ENCODE measurements around the gene MMP12.

Gene MMP12

DNA sequence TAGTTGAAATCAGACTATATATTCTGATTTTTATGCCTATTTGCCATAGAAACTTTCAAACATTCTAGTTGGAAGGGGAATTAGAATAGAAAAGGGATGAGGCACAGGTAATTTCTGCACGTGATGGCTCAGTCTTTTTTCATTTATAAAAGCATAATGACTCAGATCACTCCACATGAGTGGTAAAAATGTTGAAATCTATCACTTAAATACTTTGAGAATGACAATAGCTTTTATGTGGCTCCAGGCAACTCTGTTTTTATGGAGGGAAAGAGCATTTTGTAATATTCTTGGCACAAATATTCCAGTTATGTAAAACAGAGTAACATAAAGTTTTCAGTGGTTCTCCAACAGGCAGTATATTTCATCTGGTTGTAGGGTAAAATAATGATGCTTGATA, 25.5 kb downstream of the MMP12 start:
- FAIRE-seq, result no peak

DNA sequence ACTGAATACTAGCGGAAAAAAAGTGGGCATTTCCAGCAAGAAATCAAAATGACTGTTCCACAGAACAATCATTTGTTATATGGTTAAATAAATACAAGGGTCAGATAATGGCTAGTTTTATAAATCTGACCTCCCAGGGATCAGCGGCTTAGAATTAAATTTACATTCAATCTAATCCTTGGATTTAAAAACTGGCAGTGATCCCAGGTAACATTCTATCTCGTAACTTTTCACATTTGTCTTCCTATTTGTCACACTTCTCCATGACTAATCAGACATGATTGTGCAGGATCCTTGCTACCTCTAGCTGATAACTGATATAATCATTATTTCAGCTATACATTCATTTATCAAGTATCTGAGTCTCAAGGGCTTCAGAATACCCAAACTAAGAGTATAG, 28.5 kb downstream of the MMP12 start:
- FAIRE-seq, result no peak

DNA sequence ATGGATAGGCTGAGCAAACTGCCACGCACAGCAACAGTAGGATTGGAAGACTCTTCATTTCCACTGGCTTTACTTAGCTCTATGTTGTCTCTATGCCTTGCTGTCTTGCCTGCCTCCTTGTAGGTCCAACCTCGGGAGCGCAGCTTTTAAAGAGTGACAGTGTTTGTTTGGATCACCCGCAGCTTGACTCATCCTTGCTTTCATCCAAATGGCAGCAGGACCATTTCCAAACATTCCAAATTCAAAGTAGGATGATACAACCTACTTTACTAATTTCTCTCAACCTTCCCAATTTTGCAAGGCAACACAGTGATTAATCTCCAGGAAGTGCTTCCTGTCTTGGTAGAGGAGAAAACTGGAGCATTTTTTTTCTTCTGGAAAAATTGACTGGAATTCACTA, 31.3 kb downstream of the MMP12 start, which contains the start of gene MMP3:
TSS of gene MMP3 (minus strand) at position 121 of the 400 bp plus-strand sequence. CDS start at position 58, 63 bp downstream.
- no peak for FAIRE-seq

DNA sequence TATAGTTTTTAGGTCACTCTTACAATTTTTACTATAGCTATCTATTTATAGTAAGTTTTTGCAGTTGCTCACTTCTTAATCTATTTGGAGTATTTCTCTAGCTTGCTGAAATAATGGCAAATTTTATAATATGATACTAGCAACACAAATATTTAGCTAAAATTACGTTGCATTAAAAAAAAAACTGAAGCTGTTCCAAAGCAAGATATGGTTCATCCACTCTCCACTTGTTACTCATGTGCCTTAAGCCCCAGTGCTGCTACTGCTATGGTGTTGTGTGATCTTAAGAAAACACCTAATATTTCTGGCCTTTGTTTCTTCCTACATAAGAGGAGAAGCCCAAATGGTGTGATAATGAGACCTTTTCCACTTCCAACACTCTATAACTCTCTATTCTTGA, 31.9 kb downstream of the MMP12 start:
- no peak for FAIRE-seq

DNA sequence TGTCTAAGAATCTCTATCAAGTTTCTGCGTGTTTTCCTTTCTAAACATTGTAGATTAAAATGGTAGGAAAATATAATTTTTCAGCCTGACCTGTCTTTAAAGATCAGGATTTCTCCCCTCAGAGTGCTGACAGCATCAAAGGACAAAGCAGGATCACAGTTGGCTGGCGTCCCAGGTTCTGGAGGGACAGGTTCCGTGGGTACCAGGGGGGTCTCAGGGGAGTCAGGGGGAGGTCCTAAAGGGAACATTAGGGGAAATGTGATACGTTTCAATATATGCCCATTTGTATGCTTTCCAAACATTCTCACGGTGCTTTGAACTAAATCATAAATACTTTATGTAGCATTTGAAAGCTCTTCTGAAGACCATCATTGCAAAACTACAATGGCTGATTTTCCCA, 34.8 kb downstream of the MMP12 start:
- no peak for FAIRE-seq

DNA sequence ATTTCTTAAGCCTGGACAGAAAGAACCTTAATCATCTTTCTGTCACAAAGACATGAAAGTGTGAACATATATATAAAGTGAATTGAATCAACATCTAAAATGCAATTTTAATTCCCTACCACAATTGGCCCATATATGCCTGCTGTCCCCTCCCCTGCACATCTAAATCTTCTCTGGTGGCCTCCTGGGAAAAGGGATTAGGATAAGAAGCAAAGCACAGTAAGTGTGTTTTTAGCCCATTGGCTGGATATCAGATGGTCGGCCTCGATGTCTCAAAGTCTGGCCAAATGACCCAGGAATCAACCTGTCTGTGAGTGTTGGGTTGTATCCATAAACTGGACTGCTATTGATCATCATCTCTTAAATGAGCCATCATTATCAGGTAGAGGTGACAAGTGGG, 37.1 kb downstream of the MMP12 start:
- no peak for FAIRE-seq

DNA sequence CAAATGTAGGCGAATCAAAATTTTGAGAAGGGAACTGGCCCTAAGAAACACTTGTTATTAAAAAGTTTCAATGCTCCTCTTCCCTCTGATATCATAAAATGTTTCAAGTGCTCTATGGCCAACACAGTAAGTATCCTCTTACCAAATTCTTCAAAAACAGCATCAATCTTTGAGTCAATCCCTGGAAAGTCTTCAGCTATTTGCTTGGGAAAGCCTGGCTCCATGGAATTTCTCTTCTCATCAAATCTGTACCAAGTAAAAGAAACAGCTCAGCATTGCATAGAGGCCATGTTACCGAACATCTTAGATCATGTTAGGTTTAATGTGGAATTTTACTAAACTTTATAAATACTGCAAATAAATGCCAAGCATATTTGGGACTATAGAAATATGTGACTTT, 37.6 kb downstream of the MMP12 start:
- no peak for FAIRE-seq

DNA sequence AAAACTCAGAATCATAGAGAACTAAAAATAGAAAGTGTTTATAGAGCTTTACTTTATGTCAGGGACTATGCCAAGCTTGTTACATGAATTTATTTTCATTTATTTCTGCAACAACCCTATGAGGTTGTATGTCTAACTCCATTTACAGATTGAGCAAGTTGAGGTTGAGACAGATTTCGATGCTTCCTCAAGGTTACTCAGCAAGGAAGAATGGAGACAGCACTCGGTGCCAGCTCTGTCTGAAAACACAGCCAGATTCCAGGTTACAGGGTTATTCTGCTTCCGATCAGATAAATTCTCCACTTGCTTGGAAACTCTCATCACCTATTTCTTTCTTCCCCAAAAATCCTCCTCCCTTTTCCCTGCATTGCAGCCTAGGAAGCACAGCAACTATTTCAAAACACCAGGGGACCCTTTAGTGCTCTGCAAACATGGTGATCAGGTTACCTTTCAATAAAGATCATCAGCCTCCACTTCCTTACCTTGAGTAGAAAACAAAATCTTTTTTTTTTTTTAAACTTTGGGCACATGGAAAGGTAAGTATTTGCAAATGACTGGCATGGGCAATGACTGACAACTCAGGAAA, 38.4 kb downstream of the MMP12 start:
- FAIRE-seq, result no peak

DNA sequence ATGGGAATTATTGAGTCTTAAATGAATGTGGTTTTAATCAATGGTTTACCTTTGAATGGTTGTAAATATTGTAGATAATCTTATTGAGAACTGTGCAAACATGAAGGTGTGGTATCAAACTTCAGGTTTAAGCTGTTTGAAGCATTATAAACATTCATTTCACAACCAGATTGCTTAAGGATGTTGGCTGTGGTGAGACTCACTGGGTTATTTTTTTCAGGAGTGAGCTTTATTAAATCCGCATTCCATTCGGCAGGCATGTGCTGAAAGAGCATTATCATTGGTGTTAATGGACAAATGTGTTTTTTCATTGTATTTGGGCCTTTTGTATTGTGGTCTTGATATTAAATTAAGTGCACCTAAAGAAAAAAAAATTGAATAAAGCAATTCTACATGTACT, 41.1 kb downstream of the MMP12 start:
- no peak for FAIRE-seq

DNA sequence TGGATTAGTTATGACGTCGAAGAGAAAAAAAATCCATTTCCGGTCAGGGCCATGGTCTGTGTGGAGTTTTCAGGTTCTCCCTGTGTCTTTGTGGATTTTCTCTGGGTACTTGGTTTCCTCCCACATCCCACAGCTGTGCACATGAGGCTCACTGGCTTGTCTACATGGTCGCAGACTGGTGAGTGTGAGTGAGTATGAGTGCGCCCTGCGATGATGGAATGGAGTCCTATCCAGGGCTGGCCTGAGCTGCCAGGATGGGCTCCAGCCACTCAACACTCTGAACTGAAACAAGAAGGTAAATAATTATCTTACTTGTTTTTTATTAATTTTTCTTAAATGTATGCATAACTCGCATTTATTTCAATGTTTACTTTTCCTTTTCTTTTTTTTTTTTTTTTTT, 42.2 kb downstream of the MMP12 start:
- FAIRE-seq, result no peak

DNA sequence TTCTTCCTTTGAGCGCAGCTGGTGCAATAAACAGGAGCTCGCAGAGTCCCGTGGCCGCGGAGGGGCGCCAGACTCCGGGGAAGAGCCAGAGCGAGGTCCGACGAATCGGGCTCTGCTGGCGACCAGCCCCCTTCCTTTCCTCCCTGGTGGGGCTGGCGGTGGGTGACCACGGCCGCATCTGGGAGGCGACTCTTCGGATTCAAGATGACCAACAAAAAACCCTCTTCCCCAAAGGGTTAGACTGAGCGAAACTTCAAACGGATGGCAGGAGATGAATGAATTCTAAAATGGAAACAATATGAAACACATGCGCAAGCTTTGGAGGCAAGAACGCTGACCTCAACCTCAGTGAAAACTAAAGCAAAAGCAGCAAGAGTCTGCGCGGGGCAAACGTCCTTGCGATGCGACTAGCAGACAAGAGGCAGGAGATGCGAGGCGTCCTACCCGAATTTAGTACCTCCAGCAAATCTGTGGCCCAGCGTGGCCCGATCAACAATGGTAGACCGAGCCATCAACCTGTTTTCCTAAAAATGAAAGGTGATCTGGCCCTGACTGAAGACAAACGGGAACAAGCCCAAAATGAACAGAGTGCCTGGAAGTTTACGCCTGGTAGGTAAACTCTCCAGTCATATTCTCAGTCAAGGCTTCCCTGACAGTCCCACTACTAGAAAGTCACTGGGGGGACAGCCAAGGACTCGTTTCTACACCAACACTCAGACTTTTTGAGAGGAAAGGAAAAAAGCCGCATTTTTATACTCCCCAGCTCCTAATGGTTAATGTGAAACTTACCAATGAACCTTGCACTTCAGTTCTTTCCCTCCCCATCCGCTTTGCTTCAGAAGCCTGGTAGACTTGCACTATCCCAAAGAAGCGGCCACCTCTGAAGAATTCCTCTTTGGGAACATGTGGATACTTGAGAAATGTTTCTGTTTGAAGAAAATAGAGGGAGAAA, 43.0 kb downstream of the MMP12 start:
- no peak for FAIRE-seq

DNA sequence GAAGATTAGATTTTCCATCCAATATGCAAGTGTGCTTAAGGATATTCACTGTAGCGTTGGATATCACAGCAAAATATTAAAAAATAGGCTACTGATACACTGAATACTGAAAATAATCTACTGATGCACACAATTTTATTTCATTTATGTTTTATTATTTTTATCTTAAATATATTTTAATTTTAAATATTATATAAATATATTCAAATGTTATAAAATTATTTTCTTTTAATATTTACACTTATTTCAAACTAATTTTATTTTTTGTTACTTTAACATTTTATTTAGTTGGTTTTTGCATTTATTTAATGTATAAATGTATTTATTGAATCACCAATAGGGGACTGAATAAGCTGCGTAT, 43.7 kb downstream of the MMP12 start:
- FAIRE-seq, result peak; percentile 88

DNA sequence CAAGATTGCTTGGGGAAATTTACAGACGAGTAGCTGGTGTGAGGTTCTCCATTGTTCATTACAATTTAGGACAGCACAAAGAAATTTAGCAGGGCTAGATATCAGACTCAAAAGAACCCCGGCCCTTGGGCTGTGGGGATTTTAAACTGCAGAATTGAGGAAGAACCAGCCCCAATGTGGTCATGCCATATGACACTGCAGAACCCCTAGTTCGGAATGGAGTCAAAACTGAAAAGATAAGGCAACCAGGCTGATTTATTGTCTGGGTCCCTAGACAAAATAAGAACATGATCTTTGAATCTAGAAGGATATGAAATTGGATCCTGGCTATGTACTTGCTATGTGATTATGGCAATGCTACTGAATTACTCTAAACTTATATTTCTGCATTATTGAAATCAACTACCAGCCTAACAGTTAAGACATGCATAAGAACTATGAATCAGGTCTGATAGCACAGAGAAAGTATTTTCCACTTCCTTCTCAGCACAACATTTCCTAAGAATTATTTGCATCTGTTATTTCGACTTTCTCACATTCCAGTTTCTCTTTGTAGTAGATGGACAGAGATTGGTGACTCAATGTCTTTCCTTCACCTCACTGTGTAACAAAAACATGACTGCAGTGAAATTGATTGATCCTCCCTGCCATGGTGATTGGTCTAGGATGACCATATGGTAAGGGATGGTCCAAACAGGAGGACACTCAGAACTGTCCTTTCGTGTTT, 44.6 kb downstream of the MMP12 start:
- FAIRE-seq, result no peak

DNA sequence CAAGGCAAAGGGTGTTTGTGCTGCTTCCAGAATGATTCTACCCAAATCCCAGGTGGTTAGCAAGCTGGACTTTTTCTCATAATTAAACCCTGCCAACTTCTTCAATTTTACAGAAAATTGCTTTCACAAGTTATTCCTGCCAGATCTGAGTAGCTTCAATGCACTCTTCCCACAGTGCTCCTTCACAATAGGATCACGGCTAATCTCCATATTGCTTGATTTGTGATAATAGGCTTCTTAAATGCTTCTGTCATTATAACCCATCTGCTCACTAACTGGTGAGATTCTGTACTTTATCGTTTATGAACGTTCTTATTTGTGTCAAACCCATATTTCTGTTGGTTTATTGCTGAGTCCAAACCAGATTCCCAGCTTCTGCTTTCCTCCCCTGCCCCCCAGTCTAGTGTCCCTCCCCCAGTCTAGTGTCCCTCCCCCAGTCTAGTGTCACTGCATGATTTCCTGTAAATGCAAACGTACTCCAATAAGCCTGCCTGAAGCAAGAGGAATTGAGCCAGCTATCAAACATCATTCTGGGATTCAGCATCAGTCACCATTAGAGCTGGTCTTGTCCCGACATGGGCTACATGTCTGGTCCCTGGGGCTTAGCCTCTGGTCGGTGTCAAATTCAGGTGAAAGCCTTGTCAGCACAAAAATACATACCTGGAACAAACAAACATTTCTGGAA, 45.3 kb downstream of the MMP12 start:
- no peak for FAIRE-seq

DNA sequence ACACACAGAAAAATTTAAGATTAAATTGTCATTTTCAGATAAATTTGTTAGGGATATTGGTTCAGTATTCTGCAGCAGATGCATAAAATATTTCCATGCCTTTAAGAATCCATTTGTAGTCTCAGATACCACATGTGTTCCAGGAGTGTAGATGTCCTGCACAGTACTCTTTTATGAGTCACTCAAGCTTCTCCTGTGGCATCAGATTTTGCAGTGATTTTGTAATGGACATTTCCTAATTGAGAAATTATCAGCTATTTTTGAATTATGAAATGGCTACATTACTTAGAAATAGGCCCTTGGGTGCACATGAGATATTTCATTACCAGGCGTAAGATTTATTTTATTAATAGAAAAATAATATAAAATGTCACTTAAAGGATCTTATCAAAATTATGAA, 50.2 kb downstream of the MMP12 start:
- FAIRE-seq, result no peak

DNA sequence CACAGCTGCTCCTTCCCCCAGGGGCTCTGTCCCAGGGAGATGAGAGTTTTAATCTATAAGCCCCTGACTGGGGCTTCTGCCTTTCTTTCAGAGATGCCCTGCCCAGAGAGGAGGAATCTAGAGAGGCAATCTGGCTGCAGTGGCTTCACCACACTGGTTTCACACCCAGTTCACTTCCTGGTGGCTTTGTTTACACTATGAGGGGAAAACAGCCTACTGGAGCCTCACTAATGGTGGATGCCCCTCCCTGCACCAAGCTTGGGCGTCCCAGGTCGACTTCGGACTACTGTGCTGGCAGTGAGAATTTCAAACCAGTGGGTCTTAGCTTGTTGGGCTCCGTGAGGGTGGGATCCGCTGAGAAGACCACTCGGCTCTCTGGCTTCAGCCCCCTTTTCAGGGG, 55.3 kb downstream of the MMP12 start:
- no peak for FAIRE-seq

DNA sequence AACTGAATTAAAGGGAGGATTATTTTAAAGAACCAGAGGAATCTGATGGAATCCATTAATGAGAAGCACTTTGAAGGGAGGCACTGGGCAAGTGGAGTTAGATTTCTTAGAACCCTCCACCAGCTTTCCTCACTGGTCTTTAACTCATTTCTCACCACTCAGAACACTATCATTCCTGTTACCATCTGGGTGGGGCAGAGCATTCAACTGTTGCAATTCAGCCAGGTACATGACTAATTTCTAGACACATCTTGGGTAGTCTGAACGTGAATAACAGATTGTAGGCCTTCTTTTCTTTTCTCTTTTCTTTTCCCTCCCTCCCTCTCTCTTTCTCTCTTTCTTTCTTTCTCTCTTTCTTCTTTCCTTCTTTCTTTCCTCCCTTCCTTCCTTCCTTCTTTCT, 61.3 kb downstream of the MMP12 start:
- no peak for FAIRE-seq

Measured in TTC549 (cell line).